Transverse colon (tissue), 4 donors: ENCODE measurements around the gene HEPN1. TPM values are rescaled to one million over a fixed set of nuclear protein-coding genes. Genes with fewer than 3 reads are reported as not detected.

Source experiments
- DNase-seq: peaks from one replicate; pipeline ENCODE4 v3.0.0-alpha.2; 2019
- H3K27ac ChIP-seq, 4 donors: fragments of 200-600 bp; sonication (generic); 2 replicates each; pipeline ENCODE4 v1.5.1; 2016 to 2018; ENCODE audit warnings: inconsistent platforms in 4 of 4
- H3K27me3 ChIP-seq: fragments of 200-600 bp; sonication (generic); 2 replicates; pipeline ENCODE4 v1.5.1; 2017; ENCODE audit warnings: inconsistent platforms
- H3K36me3 ChIP-seq, 4 donors: fragments of 200-600 bp; sonication (generic); 2 replicates each; pipeline ENCODE4 v1.5.1; 2017 to 2019; ENCODE audit warnings: inconsistent platforms in 4 of 4
- H3K4me1 ChIP-seq, 4 donors: fragments of 200-600 bp; sonication (generic); 2 replicates each; pipeline ENCODE4 v1.5.1; 2017 to 2020; ENCODE audit warnings: inconsistent platforms in 4 of 4
- H3K4me3 ChIP-seq, 4 donors: fragments of 200-600 bp; sonication (generic); 1 replicate in 1 of 4; 2 replicates in 3 of 4; pipeline versions ENCODE4 v1.5.1 to v1.6.1; 2017 to 2019; ENCODE audit warnings: inconsistent platforms in 4 of 4
- H3K9me3 ChIP-seq, 2 donors: fragments of 200-600 bp; sonication (generic); 2 replicates each; pipeline ENCODE4 v1.5.1; 2017 to 2019; ENCODE audit warnings: inconsistent platforms in 2 of 2
- EP300 ChIP-seq: sonication (generic); formaldehyde crosslinking; IDR thresholded peaks from one replicate; pipeline ENCODE4 v1.6.1; 2017; ENCODE audit warnings: antibody characterized with exemption, low read depth
- POLR2A ChIP-seq: fragments of 450-650 bp; IDR thresholded peaks from one replicate; pipeline ENCODE4 v1.6.1; 2016; ENCODE audit warnings: antibody characterized with exemption, mild to moderate bottlenecking, moderate library complexity
- POLR2AphosphoS5 ChIP-seq, 3 donors: sonication (generic); formaldehyde crosslinking; IDR thresholded peaks; one replicate each; pipeline ENCODE4 v1.6.1; 2016; ENCODE audit warnings: antibody characterized with exemption in 3 of 3
- WGBS, 2 donors: methylation state at CpG; one replicate each; pipeline ENCODE4 v1.1.5; 2018; ENCODE audit warnings: low coverage in 1 of 2; 5-methylcytosine and 5-hydroxymethylcytosine counted together
- in situ Hi-C, 4 donors: fragments of 200-750 bp; cut with MboI; loops; one replicate each; pipeline versions ENCODE4 v1.15.0 to v1.15.1; 2017; ENCODE audit warnings: low sequenced_read_pairs in 3 of 4, low pct_ligation_motif_present in 1 of 4, low pct_unique_long_range_greater_than_20kb in 1 of 4
- intact Hi-C: fragments of 100-400 bp; cut with DNase I; formaldehyde crosslinking; loops from one replicate; pipeline ENCODE4 v1.15.1; 2023; ENCODE audit warnings: low total_unique reads
- total RNA-seq, 4 donors: library from RNA; depleted of rRNA; stranded (reverse); fragments of >200 nt; gene quantifications; one replicate each; pipeline ENCODE4 v1.1.0, GENCODE V29; 2016
- TF ChIP-seq, protein P1 (sequence below), 5 experiments: fragments of 200-600 bp in 3 of 5; fragments of 450-650 bp in 2 of 5; sonication (generic) in 3 of 5; IDR thresholded peaks; 1 replicate in 2 of 5; 2 replicates in 3 of 5; pipeline ENCODE4 v1.5.1; 2016 to 2017; ENCODE audit warnings: antibody characterized with exemption in 5 of 5, inconsistent platforms in 3 of 5, mild to moderate bottlenecking in 2 of 5, moderate library complexity in 1 of 5

The HEPN1 gene
- total RNA-seq, 4 donors from 2014 or later, result not detected

DNA sequence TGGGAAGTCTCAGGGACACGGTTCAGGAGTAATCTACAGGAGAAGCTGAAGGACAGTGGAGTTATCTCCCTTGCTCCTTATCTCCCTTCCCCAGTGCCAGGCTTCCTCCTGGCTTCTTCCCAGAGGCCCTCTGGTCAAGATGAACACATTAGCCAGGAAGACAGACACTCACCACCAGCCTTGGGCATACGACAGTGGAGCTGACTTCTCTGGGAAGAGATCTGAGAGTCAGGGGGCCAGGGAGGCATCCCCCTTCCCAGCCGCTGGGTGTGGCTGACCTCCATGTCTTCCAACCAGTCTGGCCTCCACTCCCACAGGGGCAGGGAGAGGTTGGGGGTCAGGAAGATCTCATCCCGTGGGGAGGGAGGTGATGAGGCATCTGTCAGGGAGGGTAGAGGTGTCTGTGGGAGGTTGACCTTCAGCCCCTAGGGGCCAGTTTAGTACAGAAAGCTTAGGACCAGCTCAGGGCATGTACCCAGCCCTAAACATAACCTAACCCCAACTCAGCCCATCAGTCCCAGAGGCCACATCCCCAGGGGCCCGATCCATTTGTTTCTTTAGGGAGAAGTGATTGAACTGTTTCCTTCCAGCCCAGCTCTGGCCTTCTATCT, 34.1 kb upstream of the HEPN1 start:
- TF ChIP-seq POLR2AphosphoS5 (IDR thresholded peaks at IDR 0.05), result no peak
- no peak for TF ChIP-seq POLR2A
- TF ChIP-seq, protein P1, sequence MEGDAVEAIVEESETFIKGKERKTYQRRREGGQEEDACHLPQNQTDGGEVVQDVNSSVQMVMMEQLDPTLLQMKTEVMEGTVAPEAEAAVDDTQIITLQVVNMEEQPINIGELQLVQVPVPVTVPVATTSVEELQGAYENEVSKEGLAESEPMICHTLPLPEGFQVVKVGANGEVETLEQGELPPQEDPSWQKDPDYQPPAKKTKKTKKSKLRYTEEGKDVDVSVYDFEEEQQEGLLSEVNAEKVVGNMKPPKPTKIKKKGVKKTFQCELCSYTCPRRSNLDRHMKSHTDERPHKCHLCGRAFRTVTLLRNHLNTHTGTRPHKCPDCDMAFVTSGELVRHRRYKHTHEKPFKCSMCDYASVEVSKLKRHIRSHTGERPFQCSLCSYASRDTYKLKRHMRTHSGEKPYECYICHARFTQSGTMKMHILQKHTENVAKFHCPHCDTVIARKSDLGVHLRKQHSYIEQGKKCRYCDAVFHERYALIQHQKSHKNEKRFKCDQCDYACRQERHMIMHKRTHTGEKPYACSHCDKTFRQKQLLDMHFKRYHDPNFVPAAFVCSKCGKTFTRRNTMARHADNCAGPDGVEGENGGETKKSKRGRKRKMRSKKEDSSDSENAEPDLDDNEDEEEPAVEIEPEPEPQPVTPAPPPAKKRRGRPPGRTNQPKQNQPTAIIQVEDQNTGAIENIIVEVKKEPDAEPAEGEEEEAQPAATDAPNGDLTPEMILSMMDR (IDR thresholded peaks at IDR 0.05), result no peak
- no peak for TF ChIP-seq EP300
- in situ Hi-C loops, result no loop called here

DNA sequence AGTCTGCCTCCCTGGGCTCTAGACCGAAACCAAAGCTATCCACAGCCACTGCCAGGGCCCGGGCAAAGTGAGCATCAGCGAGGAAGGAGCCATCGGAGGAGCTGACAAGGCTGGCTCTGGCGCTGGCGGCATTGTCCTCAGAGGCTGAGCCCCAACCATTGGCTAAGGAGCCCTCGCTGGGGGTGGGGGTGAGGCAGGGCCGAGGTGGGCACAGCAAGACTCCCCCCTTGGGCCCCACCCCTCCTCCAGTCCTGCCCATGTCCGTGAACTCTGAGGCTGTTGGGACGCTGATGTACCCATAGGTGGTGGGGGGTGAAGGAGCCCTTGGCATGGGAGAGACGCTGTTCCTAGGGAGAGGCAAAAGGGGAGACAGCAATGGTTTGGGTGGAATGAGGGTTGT, 32.6 kb upstream of the HEPN1 start:
- WGBS, 2 donors, result 85 to 88% methylated on average over 5 to 11 of the region's 11 CpGs
- TF ChIP-seq, protein P1 (IDR thresholded peaks at IDR 0.05), result no peak
- TF ChIP-seq EP300, result no peak

More for the DNA sequence above, 34.1 kb upstream of the HEPN1 start:
- H3K27ac ChIP-seq, result no peak overlapping the region
- no peak overlapping the region for H3K4me3 ChIP-seq
- intact Hi-C loops, result no loop called here
- WGBS, 2 donors, result 80 to 100% methylated on average over 1 to 5 of the region's 5 CpGs
- H3K4me1 ChIP-seq, result peaks cover 0 to 11% (median 3%) of the 10 kb centered on the region in 4 donors
- peaks cover 8% of the 10 kb centered on the region for H3K27me3 ChIP-seq
- DNase-seq, result no peak
- no peaks in the 10 kb centered on the region for H3K36me3 ChIP-seq
- no peaks in the 10 kb centered on the region for H3K9me3 ChIP-seq

DNA sequence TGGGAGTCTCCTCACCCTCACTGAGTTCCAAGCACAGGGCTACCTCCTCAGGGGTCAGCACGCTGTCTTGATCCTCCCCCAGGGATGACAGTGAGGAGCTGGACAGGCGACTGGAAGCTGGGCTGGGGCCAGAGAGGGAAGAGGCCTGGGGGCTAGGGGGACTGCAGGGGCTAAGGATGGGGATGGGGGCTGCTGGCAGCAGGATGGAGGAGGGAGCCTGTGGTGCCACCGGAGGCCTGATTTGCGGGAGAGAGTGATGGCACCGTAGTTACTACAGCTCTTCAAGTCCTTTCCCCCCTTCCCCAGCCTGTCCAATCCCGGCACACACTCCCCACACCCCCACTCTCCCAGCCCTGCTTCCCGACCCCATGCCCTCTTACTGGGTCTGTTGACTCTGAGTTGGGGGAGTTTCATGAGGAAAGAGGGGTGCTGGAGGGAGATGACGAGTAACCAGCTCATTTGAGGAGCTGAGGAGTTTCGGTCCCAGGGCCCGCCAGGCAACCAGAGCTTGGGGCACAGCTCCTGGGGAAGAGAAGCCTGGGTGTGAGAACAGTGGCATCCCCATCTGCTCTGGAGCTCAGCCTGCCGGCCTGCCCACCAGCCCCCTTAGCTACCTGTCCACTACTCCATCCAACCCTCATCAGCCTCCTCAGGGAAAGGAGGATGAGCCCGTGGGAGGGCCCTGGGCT, 31.9 kb upstream of the HEPN1 start:
- in situ Hi-C loops, result no loop called here
- H3K9me3 ChIP-seq, result no peaks in the 10 kb centered on the region
- no peak for DNase-seq
- intact Hi-C loops, result no loop called here
- no peak overlapping the region for H3K4me3 ChIP-seq
- H3K4me1 ChIP-seq, result peaks cover 0 to 9% (median 3%) of the 10 kb centered on the region in 4 donors
- H3K27ac ChIP-seq, result no peak overlapping the region
- 76% methylated on average over 12 of the region's 12 CpGs; no CpG with 5 or more reads in 1 of the 2 donors for WGBS, 2 donors
- H3K36me3 ChIP-seq, result no peaks in the 10 kb centered on the region
- peaks cover 8% of the 10 kb centered on the region for H3K27me3 ChIP-seq
- no peak for TF ChIP-seq POLR2AphosphoS5 (IDR thresholded peaks at IDR 0.05)
- no peak for TF ChIP-seq EP300

More for the DNA sequence above, 32.6 kb upstream of the HEPN1 start:
- Histone ChIP-seq H3K4me1 (peaks cover 0 to 11% (median 3%) of the 10 kb centered on the region in 4 donors), H3K36me3 (no peaks in the 10 kb centered on the region), H3K27me3 (peaks cover 8% of the 10 kb centered on the region), H3K27ac (no peak overlapping the region), H3K9me3 (no peaks in the 10 kb centered on the region), H3K4me3 (no peak overlapping the region)
- in situ Hi-C loops, result no loop called here
- intact Hi-C loops, result no loop called here
- DNase-seq, result no peak

DNA sequence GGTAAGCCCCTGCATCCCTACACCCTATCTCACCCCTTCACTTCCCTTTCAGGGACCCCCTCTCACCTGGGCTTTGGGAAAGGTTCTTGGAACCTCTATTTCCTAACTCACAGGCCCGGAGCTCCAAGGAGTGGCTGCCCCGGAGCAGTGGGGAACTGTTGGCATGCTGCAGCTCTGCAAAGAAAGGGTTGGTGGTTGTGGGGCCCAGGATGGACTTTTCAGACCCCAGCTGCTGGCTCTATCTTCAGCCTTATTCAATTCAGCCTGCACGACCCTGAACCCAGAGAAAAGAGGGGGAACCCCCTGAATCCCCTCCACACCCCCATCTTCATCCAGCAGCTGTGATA, 31.4 kb upstream of the HEPN1 start:
- H3K9me3 ChIP-seq, result no peaks in the 10 kb centered on the region
- H3K4me1 ChIP-seq, result peaks cover 0 to 4% (median 2%) of the 10 kb centered on the region in 4 donors
- in situ Hi-C loops, result no loop called here
- TF ChIP-seq EP300 (no peak), POLR2A (no peak), POLR2AphosphoS5 (IDR thresholded peaks at IDR 0.05) (no peak)
- TF ChIP-seq, protein P1 (IDR thresholded peaks at IDR 0.05), result no peak
- H3K36me3 ChIP-seq, result no peaks in the 10 kb centered on the region
- peaks cover 8% of the 10 kb centered on the region for H3K27me3 ChIP-seq
- no peak overlapping the region for H3K4me3 ChIP-seq
- no peak overlapping the region for H3K27ac ChIP-seq
- intact Hi-C loops, result no loop called here
- 83% methylated on average over 3 of the region's 3 CpGs; no CpG with 5 or more reads in 1 of the 2 donors for WGBS, 2 donors
- no peak for DNase-seq
